Activated CD4-positive, alpha-beta T cell treated with anti-CD3 and anti-CD28 coated beads for 24 hours (primary cell): ENCODE results near the gene PRSS2.

Experiments
- DNase-seq, 2 donors: peaks; one replicate each; pipeline ENCODE4 v3.0.0-alpha.2; 2020; ENCODE audit warnings: low read depth in 2 of 2

The PRSS2 gene

DNA sequence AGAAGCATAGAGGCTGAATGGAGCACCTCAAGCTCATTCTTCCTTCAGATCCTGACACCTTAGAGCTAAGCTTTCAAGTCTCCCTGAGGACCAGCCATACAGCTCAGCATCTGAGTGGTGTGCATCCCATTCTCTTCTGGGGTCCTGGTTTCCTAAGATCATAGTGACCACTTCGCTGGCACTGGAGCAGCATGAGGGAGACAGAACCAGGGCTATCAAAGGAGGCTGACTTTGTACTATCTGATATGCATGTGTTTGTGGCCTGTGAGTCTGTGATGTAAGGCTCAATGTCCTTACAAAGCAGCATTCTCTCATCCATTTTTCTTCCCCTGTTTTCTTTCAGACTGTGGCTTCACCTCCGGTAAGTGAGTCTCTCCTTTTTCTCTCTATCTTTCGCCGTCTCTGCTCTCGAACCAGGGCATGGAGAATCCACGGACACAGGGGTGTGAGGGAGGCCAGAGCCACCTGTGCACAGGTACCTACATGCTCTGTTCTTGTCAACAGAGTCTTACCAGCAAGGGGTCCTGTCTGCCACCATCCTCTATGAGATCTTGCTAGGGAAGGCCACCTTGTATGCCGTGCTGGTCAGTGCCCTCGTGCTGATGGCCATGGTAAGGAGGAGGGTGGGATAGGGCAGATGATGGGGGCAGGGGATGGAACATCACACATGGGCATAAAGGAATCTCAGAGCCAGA is 31.0 kb downstream of the PRSS2 start:
- no peak for DNase-seq

DNA sequence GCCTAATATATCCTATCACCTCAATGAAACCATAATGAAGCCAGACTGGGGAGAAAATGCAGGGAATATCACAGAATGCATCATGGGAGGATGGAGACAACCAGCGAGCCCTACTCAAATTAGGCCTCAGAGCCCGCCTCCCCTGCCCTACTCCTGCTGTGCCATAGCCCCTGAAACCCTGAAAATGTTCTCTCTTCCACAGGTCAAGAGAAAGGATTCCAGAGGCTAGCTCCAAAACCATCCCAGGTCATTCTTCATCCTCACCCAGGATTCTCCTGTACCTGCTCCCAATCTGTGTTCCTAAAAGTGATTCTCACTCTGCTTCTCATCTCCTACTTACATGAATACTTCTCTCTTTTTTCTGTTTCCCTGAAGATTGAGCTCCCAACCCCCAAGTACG is 31.5 kb downstream of the PRSS2 start:
- DNase-seq: no peak

DNA sequence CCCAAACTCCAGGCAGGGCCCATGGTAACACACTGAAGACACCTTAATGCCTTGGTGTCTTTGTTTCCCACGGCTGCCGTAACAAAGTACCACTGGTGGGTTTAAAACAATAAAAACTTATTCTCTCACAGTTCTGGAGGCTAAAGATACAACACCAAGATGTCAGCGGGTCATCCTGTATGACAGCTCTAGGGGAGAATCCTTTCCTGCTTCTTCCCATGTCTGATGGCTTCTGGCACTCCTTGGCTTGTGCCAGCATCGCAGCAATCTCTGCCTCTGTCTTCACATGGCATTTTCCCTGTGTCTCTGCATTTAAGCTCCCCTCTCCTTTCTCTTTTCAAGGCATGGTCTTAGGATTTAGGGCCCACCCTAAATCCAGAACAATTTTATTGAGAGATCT is 33.1 kb downstream of the PRSS2 start:
- DNase-seq: no peak

DNA sequence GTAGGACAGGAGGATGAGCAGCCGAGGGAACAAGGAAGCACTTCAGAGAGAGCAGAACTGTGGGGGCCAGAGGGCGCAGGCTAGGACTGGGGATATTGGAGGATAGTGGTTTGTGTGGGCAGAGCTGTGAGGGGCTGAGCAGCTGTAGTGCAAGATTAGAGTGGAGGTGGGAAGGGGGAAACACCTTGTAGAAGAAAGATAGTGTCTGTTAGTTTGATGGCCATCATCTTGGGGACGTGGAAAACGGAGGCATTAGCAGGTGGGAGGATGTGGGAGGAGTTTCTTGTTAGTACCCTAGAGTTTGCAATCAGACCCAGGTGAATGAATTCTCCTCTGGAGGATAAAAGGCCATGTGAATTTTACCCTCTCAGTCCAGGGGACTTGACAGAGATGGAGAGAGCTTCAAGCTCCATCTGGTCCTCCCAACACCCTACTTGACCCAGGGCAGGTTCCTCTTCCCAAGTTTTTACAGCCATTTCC is 34.0 kb downstream of the PRSS2 start:
- DNase-seq: no peak

DNA sequence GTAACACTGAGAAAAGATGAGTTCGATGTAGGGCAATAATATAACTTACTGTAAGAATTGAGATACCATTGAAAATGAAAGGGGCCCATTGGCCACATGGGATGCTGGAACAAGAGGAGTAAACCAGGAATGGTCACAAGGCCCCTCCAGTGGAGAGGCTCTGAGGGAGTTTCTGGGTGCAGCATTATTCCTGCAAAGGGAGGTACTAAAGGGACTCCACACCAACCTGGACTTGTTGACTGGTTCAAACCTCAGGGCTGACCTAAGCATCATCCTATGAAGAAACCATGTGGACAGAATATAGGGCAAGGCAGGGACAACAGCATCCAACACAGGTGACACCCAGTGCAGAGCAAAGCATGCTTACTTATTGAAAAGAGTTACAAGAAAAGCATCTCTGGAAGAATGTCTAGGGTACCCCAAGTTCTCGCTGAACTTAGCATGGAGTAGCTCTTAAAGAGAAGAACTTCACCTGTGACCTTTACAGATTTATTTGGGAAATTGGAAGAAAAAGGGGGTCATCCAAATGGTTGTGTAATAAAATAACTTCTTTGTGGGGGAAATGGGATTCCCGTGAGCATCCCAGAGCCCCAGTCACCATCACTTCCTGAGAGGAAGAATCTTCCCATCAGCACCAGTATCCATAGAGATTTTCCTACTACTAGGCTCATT is 34.7 kb downstream of the PRSS2 start:
- no peak for DNase-seq

DNA sequence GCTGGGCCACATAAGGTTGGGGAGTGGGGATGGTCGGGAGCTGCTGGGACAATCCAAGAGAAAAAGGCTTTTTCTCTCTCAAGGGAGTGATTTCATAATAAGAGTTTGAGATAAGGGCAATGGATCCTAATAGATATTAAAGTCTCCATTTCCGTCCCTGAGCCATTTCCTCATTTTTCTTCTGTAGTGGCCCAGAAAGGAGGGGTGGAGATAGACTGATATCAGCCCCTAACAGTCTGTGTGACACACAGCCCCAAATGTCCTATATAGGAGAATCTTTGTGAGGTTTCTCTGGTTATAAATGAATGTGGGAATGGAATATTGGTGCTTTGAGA is 35.2 kb downstream of the PRSS2 start:
- DNase-seq: no peak

DNA sequence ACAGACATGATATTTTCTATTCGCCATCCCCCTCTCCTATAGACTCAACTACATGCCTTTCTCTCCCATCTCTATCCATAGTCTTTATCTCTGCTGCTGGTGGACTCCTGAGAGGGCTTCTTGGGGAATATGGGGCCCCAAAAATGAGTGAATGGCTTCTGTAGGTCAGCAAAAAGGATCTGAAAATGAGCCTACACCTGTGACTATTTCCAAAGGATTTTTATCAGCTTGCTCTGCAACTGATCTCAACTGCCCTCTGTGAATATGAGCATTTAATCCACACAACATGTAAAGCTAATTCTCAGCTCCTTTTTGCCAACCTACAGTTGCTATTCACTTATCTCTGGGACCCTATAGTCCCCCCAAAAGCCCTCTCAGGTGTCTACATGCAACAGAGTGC is 36.2 kb downstream of the PRSS2 start:
- DNase-seq: no peak

DNA sequence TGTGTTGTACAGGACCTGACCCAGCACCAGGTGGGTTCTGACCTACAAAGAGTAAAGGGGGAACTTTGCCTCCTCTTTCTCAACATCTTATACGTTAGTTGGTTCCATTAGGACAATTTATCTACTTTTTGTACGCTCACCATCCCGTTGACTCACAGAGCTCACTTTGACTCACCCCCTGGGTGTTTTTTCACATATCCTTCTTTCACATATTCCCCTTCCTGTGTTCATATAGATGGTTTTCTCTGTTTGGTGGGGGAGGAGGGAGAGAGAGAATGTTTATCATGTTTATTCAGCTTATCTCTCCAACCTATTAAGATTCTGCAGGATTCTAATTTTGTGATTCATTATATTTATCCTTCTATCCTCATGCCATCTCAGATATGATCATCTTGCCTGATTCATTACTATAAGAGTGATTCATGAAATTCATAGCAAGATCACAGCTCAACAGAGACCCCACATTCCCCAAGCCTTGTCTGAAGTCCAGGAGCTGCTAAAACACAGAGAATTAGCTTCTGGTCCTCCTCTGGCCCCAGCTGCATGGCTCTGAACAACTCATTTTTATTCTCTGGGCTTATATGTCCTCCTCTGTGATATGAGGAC is 37.2 kb downstream of the PRSS2 start:
- no peak for DNase-seq

DNA sequence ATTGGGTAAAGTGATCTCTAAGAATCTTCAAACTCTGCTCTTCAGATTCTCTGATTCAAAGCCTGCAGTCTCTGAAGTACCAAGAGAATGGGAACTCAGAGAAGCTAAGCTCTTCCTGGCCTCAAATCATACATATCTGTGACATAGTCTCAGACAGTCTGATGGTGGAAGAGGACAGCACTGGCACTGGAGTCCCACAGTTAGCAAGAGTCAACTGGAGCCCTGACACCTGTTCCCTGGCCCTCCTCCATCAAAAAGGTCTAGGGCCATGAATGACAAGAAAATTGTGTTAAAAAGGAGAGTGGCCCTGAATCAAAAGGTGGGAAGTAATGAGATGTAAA is 37.7 kb downstream of the PRSS2 start:
- DNase-seq: no peak

DNA sequence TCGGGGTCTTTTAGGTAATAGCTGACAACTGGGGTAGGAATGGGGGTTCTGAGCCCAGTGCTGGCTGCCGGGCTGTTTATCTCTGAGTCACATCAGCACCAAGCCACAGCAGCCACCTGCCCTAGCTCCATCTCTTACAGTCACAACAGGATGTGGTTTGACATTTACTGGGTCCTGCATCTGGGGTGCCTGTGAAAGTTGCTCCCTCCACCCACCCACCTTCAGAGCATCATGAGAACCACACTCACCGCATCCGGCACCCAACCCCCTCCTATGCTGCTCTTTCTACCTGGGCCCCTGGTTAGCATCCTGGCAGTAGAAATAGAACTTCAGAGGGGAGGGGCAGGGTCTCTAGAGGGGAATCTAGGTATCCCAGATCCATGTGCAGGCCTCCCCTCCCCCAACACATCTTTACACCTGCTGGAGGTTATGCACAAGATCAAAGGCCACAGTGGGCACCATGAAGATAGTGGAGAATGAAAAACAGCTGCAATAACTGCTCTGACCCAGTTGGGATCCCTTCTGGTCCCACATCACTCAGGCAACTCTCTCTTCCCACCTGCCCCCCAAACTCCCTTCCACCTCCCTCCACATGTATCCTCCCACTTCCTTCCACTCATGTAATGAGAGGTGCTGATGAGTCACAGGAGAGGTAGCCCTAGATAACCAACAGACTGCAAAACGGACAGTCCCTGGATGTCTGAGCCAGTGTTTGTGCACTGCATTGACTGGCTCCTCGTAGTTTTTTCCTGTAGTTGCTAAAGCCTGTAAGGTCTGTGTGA is 38.2 kb downstream of the PRSS2 start:
- DNase-seq: peak; percentile 85 to 86

DNA sequence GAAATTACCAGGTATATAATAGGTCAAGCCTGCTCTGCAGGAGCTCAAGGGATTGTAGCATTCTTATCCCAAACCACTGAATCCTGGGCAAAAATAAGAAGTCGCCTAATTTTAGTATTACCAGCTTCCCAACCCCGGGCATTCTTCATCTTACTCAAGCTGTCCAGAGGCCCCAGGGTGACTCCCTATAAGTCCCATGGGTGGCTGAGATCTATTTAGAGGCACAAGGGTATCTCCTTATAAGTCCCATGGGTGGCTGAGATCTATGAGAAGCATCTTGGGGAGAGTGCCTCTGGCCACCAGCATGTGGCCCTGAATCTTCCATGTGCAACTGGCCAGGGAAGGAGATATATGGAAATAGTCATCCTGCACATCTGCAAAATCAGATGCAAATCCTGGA is 38.9 kb downstream of the PRSS2 start:
- DNase-seq: no peak

DNA sequence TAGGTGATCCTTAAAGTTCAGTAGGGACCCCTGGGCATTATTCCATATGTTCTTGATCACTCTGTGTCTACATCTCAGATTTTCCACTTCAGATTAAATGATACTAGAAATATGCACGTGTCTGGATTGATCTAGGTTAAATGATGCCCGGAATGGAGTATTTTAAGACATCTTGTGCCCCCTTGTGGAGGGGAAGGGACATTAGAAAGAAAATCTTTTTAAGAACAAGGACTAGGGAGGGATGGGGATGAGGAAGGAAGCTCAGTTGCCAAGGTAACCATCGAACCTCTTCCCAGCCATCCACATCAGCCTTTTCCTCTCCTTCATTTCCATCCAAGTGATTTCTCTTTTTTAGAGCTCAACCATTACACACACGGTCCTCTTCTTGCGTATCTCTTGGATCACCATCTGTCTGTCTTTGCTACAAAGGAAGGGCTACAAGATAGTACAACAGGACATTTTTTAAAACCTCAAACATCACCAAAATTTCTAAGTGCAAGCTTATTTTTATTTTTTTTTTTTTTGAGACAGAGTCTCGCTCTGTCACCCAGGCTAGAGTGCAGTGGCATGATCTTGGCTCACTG is 40.5 kb downstream of the PRSS2 start:
- no peak for DNase-seq

DNA sequence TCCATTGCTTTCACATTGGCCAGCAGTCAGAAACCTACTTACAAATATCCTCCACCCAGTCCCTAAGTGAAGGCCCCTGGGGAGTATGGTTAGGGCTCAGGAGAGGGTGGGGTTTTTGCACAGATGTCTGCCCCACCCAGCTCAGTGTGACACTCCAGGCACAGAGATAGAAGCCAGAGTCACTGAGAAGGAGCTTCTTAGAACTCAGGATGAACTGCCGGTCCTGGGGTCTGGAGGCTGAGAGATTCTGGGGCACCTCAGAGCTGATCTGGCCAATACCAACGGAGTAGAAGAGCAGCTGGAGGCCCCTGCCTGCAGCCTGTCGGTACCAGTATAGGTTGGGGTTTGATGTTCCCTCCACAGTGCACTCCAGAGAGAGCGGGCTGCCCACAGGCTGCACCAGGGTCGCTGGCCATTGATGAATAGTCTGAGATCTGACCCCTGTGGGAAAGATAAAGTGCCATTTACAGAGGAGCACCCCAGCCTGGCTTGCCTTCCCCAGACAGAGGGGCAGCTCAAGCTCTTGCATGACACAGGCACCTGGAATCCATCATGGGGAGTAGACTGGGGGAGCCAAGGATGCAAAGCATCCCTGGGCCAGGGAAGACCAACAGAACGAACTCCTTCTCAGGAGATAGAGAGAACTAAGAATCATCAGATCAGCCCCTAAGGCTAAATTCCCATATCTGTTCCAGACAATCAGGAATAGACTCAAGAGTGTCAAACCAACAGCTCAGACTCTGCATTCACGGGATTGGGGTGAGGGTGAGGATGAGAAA is 41.9 kb downstream of the PRSS2 start:
- no peak for DNase-seq

DNA sequence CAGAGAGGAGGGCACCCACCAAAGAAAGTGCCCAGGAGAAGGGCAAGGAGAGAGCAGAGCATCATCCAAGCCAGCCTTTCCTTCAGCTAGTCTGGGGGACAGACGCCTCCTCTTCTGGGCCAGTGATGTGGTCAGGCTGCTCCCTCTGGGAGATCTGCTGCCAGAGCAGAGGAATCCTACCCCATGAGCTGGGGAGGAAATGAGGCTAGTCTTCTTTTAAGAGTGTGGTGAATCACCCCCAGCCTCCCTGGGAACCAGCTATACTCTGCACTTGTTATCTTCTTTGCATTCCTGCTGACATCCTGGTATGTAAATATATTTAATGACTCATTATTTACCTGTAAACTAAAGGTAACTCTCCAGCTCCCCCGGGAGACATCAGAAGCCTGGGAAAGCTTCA is 42.5 kb downstream of the PRSS2 start:
- no peak for DNase-seq

DNA sequence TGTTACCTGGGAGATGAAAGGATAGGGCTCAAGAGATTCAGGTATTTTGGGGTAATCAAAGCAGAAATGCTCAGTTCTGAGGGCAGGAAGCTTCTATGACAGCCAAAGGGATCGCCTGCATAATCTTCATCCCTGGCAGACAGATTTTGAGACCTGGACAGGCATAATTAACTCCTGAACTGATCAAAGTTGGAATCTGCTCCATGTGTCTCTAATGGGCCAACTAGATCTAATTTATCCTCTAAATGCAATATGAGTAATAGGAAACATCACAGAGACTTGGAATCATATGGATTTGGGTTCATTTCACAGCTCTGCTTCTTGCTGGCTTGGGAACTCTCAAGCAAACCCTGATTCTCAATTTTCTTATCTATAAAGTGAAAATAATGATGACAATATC is 42.9 kb downstream of the PRSS2 start:
- no peak for DNase-seq

DNA sequence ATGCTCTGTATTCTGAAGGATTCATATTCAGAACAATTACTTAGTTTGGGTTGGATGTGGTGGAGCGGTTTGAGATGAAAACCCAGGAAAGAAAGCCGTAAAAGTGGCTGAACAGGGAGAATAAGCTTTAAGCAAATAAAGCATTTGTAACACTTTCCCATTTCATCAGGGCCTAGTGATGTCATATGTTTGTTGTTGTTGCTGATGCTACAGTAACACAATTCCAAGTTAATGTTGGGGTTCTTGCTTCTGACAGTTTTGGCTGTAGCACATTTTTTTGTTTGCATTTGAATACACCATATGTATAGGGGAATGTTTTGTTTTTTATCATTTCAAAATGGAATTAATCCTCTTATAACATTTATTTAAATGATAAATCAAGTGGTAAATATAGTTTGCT is 43.7 kb downstream of the PRSS2 start:
- no peak for DNase-seq

DNA sequence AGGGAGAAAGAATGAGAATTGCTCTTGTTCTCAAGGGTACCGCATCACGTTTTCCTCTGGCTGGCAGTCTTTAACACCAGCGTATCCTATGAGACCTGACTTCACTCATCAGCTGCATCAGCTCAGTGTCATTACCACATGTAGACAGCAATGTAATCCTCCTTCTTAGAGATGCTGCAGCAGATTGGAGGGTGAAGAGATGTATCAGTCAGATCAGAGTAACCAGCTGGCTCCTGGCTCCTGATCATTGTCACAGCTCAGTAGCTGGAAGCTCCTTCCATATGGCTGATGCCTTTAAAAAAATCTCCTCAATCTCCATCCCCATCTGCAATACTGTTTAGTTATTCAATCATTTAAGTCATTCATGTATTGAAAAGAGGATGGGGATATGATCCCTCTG is 44.4 kb downstream of the PRSS2 start:
- no peak for DNase-seq

DNA sequence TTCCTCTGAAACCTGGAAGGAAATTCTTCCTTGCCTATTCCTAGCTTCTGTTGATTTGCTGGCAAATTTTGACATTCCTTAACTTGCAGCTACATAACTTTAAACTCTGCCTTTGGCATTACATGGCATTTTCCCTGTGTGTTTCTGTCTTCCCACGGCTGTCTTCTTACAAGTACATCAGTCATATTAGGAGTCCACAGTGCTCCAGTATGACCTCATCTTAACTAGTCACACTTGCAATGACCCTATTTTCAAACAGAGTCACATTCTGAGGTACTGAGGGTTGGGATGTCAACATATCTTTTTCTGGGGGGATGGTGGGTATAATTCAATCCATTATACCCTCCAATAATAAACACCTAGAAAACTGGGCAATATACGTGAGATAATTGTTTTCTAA is 46.7 kb downstream of the PRSS2 start:
- DNase-seq: no peak

DNA sequence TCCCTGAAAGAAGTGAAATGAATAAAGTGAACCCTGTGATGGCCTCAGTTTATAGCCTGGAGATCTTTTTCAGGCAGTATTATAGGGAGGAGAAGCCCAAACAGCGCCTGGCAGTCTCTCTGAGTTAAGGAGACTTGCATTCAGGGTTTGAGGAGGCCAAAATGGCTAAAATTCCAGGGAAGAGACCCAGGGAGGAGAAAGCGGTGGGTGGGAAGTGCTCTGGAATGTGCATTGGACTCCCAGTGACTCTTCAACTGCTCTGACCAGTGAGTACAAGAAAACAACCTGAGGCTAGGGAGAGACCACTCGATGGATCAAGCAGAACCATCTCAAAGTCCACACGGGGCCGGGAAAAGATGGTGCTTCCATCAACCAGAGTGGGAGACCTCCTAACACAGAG is 48.8 kb downstream of the PRSS2 start:
- DNase-seq: no peak

DNA sequence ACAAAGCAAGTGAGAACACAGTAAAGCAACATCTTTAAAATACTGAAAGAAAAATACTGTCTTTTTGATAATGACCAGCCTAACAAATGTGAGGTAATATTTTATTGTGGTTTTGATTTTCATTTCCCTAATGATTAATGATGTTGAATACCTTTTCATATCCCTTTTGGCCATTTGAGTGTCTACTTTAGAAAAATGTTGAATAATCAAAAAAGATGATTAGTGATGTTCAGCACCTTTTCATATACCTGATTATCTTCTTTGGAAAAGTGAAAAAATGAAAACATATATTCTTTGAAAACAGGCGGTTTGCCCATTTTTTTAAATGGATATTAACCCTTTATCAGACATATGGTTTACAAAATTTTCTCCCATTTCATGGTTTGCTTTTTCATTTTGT is 51.9 kb downstream of the PRSS2 start:
- DNase-seq: no peak
